ENCODE measurements around the gene TADA2B. TPM values are rescaled to one million over a fixed set of nuclear protein-coding genes. Genes with fewer than 3 reads are reported as not detected.
"Not testable (repeated sequence)": the region's sequence is repeated elsewhere in the genome, so short reads cannot be mapped to it uniquely, and the experiment has no call there.

TADA2B gene
- total and polyA plus RNA-seq, 2 experiments from 2014 or later, result 15.4 to 20.1 TPM

- Histone ChIP-seq H3K27ac (no peak overlapping the region), H3K27me3 (no peaks in the 10 kb centered on the region), H2AFZ (no peak overlapping the region), H3K36me3 (replicated peaks; ENCODE audit: insufficient read depth, low read depth) (no peaks in the 10 kb centered on the region), H3K79me2 (no peaks in the 10 kb centered on the region), H3K9me3 (ENCODE audit: low read depth) (no peaks in the 10 kb centered on the region), H3K9me2 (replicated peaks; ENCODE audit: insufficient read depth) (no peaks in the 10 kb centered on the region), H3K4me3 (no peak overlapping the region), H3K4me1 (ENCODE audit: insufficient read depth) (no peaks in the 10 kb centered on the region), H3K4me2 (no peak overlapping the region), H4K20me1 (ENCODE audit: insufficient read depth, poor library complexity, severe bottlenecking) (no peaks in the 10 kb centered on the region)
- 92% methylated on average over 5 of the region's 5 CpGs for WGBS (ENCODE audit: low lambda C conversion rate, missing lambda C conversion rate)
- TF ChIP-seq EZH2phosphoT487 (IDR thresholded peaks at IDR 0.05; ENCODE audit: low read depth, severe bottlenecking, unreplicated experiment), result no peak
- no peak for TF ChIP-seq EZH2 (IDR thresholded peaks at IDR 0.05; ENCODE audit: borderline replicate concordance)
- DNase-seq (ENCODE audit: low spot score), result no peak
Measured at GRCh38 chr4:7078025-7078424, 34.9 kb downstream of the TADA2B start.

GRCh38 chr4:7079483-7079882 lies 36.3 kb downstream of the TADA2B start:
- not testable (repeated sequence) for H3K36me3 ChIP-seq (replicated peaks; ENCODE audit: insufficient read depth, low read depth); H3K4me3 ChIP-seq; H3K9me2 ChIP-seq (replicated peaks; ENCODE audit: insufficient read depth); H4K20me1 ChIP-seq (ENCODE audit: insufficient read depth, poor library complexity, severe bottlenecking); H2AFZ ChIP-seq; DNase-seq (ENCODE audit: low spot score); H3K27ac ChIP-seq; H3K4me1 ChIP-seq (ENCODE audit: insufficient read depth); H3K4me2 ChIP-seq; H3K9me3 ChIP-seq (ENCODE audit: low read depth); H3K27me3 ChIP-seq; H3K79me2 ChIP-seq

DNA sequence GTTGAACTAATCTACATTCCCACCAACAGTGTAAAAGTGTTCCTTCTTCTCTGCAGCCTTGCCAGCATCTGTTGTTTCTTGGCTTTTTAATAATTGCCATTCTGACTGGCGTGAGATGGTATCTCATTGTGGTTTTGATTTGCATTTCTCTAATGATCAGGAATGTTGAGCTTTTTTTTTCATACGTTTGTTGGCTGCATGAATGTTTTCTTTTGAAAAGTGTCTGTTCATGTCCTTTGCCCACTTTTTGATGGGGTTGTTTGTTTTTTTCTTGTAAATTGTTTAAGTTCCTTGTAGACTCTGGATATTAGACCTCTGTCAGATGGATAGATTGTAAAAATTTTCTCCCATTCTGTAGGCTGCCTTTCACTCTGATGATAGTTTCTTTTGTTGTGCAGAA lies 36.7 kb downstream of the TADA2B start:
- not testable (repeated sequence) for H2AFZ ChIP-seq; DNase-seq (ENCODE audit: low spot score); H3K79me2 ChIP-seq; H3K9me2 ChIP-seq (replicated peaks; ENCODE audit: insufficient read depth); H3K36me3 ChIP-seq (replicated peaks; ENCODE audit: insufficient read depth, low read depth); H4K20me1 ChIP-seq (ENCODE audit: insufficient read depth, poor library complexity, severe bottlenecking); H3K4me3 ChIP-seq; H3K9me3 ChIP-seq (ENCODE audit: low read depth); H3K27ac ChIP-seq; H3K4me1 ChIP-seq (ENCODE audit: insufficient read depth); H3K27me3 ChIP-seq; H3K4me2 ChIP-seq
- 93% methylated on average over 2 of the region's 2 CpGs for WGBS (ENCODE audit: low lambda C conversion rate, missing lambda C conversion rate)

- no peaks in the 10 kb centered on the region for H3K36me3 ChIP-seq (replicated peaks; ENCODE audit: insufficient read depth, low read depth)
- 83% methylated on average over 9 of the region's 9 CpGs for WGBS (ENCODE audit: low lambda C conversion rate, missing lambda C conversion rate)
- no peaks in the 10 kb centered on the region for H3K4me1 ChIP-seq (ENCODE audit: insufficient read depth)
- no peak overlapping the region for H3K4me2 ChIP-seq
- H3K79me2 ChIP-seq, result no peaks in the 10 kb centered on the region
- H3K4me3 ChIP-seq, result no peak overlapping the region
- H3K27me3 ChIP-seq, result peaks cover 3% of the 10 kb centered on the region
- H2AFZ ChIP-seq, result no peak overlapping the region
- no peak for TF ChIP-seq EZH2 (IDR thresholded peaks at IDR 0.05; ENCODE audit: borderline replicate concordance)
- TF ChIP-seq EZH2phosphoT487 (IDR thresholded peaks at IDR 0.05; ENCODE audit: low read depth, severe bottlenecking, unreplicated experiment), result no peak
- no peak for TF ChIP-seq CTCF (IDR thresholded peaks at IDR 0.05; ENCODE audit: poor library complexity)
- H3K27ac ChIP-seq, result no peak overlapping the region
- H4K20me1 ChIP-seq (ENCODE audit: insufficient read depth, poor library complexity, severe bottlenecking), result no peaks in the 10 kb centered on the region
- no peak for DNase-seq (ENCODE audit: low spot score)
- no peaks in the 10 kb centered on the region for H3K9me3 ChIP-seq (ENCODE audit: low read depth)
- no peaks in the 10 kb centered on the region for H3K9me2 ChIP-seq (replicated peaks; ENCODE audit: insufficient read depth)
Measured at GRCh38 chr4:7083597-7084563, 40.7 kb downstream of the TADA2B start.

- H3K27ac ChIP-seq; H3K4me2 ChIP-seq; H3K9me3 ChIP-seq (ENCODE audit: low read depth); H4K20me1 ChIP-seq (ENCODE audit: insufficient read depth, poor library complexity, severe bottlenecking); DNase-seq (ENCODE audit: low spot score); H3K4me3 ChIP-seq; H3K36me3 ChIP-seq (replicated peaks; ENCODE audit: insufficient read depth, low read depth); H3K4me1 ChIP-seq (ENCODE audit: insufficient read depth); H3K9me2 ChIP-seq (replicated peaks; ENCODE audit: insufficient read depth); H2AFZ ChIP-seq; H3K79me2 ChIP-seq; H3K27me3 ChIP-seq: not testable (repeated sequence)
- WGBS (ENCODE audit: low lambda C conversion rate, missing lambda C conversion rate), result 55% methylated on average over 9 of the region's 9 CpGs
Measured at GRCh38 chr4:7084564-7084961, 41.4 kb downstream of the TADA2B start.

All from hepatocyte (in vitro differentiated cells).